PC-9 (cell line): ENCODE data around the gene CPB1.

ENCODE experiments used
- CTCF ChIP-seq: fragments of 200-600 bp; sonication (generic); conservative IDR thresholded peaks from 2 replicates; pipeline ENCODE4 v1.6.1; 2017; ENCODE audit warnings: mixed run types, antibody characterized with exemption, mild to moderate bottlenecking, moderate library complexity
- EZH2 ChIP-seq: fragments of 200-600 bp; sonication (generic); IDR thresholded peaks from 2 replicates; pipeline ENCODE4 v1.8.0; 2017; ENCODE audit warnings: antibody characterized with exemption, low read depth

GRCh38 chr3:148903941-148904340 is 76.3 kb downstream of the CPB1 start:
- TF ChIP-seq CTCF = no peak
- TF ChIP-seq EZH2 = no peak
